ENCODE results near the gene SLCO4C1. TPM values are rescaled to one million over a fixed set of nuclear protein-coding genes. Genes with fewer than 3 reads are reported as not detected.
A peak's percentile ranks its signal among the peaks of the same experiment; 100 is the strongest.
"Not testable (repeated sequence)": the region's sequence is repeated elsewhere in the genome, so short reads cannot be mapped to it uniquely, and the experiment has no call there.

The SLCO4C1 gene
- total RNA-seq (1 to 10 TPM in 1 of 2 donors, under 1 TPM in 1; 0.81 to 2.1 TPM), polyA plus RNA-seq (ENCODE audit: insufficient read depth, low read depth, low replicate concordance) (0.91 TPM)
- long read RNA-seq, donor 1, full-length matches to known transcripts = 1 of 1 reads
- long read RNA-seq, donor 1, partial matches to known transcripts = 0 of 1 reads
- long read RNA-seq, donor 1, other reads (novel, unspliced or antisense) = 0 of 1 reads
- long read RNA-seq, donor 2, full-length matches to known transcripts = 4 of 4 reads
- long read RNA-seq, donor 2, partial matches to known transcripts = 0 of 4 reads
- long read RNA-seq, donor 2, other reads (novel, unspliced or antisense) = 0 of 4 reads

- Histone ChIP-seq H3K4me1 (peaks cover 9% of the 10 kb centered on the region), H3K4me3 (peak within 1 kb of the TSS; percentile 49 to 60), H3K27me3 (no peaks in the 10 kb centered on the region), H3K27ac (no peak within 1 kb of the TSS), H3K36me3 (ENCODE audit: low read depth, missing control alignments) (no peaks in the 10 kb centered on the region), H3K9me3 (no peaks in the 10 kb centered on the region)
- intact Hi-C loops (cut with DNase I; ENCODE audit: low total_unique reads) = no loop called here
- 1 to 2% methylated on average over 9 to 39 of the region's 42 CpGs for WGBS, 2 donors
- DNase-seq = peak; percentile 87
- TF ChIP-seq POLR2A (IDR thresholded peaks at IDR 0.05) (no peak), CTCF (IDR thresholded peaks at IDR 0.05) (peak in 1 of 3 experiments; percentile 47)
Measured at GRCh38 chr5:102296178-102296817, at the start of gene SLCO4C1. Gene SLCO4C1, minus strand, starts transcription at chr5:102296284. Its CDS starts 22 bp downstream, at chr5:102296262.

- Histone ChIP-seq H3K4me3 (no peak overlapping the region), H3K27ac (no peak overlapping the region), H3K36me3 (ENCODE audit: low read depth, missing control alignments) (no peaks in the 10 kb centered on the region), H3K27me3 (no peaks in the 10 kb centered on the region), H3K9me3 (no peaks in the 10 kb centered on the region), H3K4me1 (no peaks in the 10 kb centered on the region)
- WGBS, 2 donors = 46 to 69% methylated on average over 2 of the region's 2 CpGs
- intact Hi-C loops (cut with DNase I; ENCODE audit: low total_unique reads) = no loop called here
- DNase-seq = no peak
- TF ChIP-seq CTCF (IDR thresholded peaks at IDR 0.05) (no peak), POLR2A (IDR thresholded peaks at IDR 0.05) (no peak)
Measured at GRCh38 chr5:102341681-102342288, 45.7 kb upstream of the SLCO4C1 start.

GRCh38 chr5:102324714-102325113 lies 28.6 kb upstream of the SLCO4C1 start:
- H3K4me1 ChIP-seq = no peaks in the 10 kb centered on the region
- intact Hi-C loops (cut with DNase I; ENCODE audit: low total_unique reads) = no loop called here
- H3K4me3 ChIP-seq = no peak overlapping the region
- no peak for TF ChIP-seq POLR2A (IDR thresholded peaks at IDR 0.05)
- no peak for TF ChIP-seq CTCF (IDR thresholded peaks at IDR 0.05)
- H3K9me3 ChIP-seq = no peaks in the 10 kb centered on the region
- 37 to 55% methylated on average over 2 of the region's 2 CpGs for WGBS, 2 donors
- no peak overlapping the region for H3K27ac ChIP-seq
- no peak for DNase-seq
- H3K36me3 ChIP-seq (ENCODE audit: low read depth, missing control alignments) = no peaks in the 10 kb centered on the region
- no peaks in the 10 kb centered on the region for H3K27me3 ChIP-seq

GRCh38 chr5:102318801-102319200 lies 22.7 kb upstream of the SLCO4C1 start:
- H3K36me3 ChIP-seq (ENCODE audit: low read depth, missing control alignments); H3K27me3 ChIP-seq; H3K4me3 ChIP-seq; H3K9me3 ChIP-seq; H3K4me1 ChIP-seq; intact Hi-C loops (cut with DNase I; ENCODE audit: low total_unique reads); H3K27ac ChIP-seq; DNase-seq: not testable (repeated sequence)
- 93 to 95% methylated on average over 4 of the region's 4 CpGs for WGBS, 2 donors

- H3K36me3 ChIP-seq (ENCODE audit: low read depth, missing control alignments) = no peaks in the 10 kb centered on the region
- no peak overlapping the region for H3K27ac ChIP-seq
- intact Hi-C loops (cut with DNase I; ENCODE audit: low total_unique reads) = no loop called here
- no peak for DNase-seq
- WGBS, 2 donors = 83 to 93% methylated on average over 1 of the region's 1 CpG
- TF ChIP-seq CTCF (IDR thresholded peaks at IDR 0.05) (no peak), POLR2A (IDR thresholded peaks at IDR 0.05) (no peak)
- H3K27me3 ChIP-seq = no peaks in the 10 kb centered on the region
- no peaks in the 10 kb centered on the region for H3K4me1 ChIP-seq
- H3K9me3 ChIP-seq = no peaks in the 10 kb centered on the region
- no peak overlapping the region for H3K4me3 ChIP-seq
Measured at GRCh38 chr5:102314328-102314727, 18.2 kb upstream of the SLCO4C1 start.
